Measurements from ENCODE around the gene CD6. TPM values are rescaled to one million over a fixed set of nuclear protein-coding genes. Genes with fewer than 3 reads are reported as not detected.
"Not testable (repeated sequence)": the region's sequence is repeated elsewhere in the genome, so short reads cannot be mapped to it uniquely, and the experiment has no call there.

Gene CD6
- total RNA-seq, 1 donor from 2014 or later: 0.39 TPM

- no peak for TF ChIP-seq EZH2 (IDR thresholded peaks at IDR 0.05; ENCODE audit: insufficient read depth, low read length)
- TF ChIP-seq, protein P1, sequence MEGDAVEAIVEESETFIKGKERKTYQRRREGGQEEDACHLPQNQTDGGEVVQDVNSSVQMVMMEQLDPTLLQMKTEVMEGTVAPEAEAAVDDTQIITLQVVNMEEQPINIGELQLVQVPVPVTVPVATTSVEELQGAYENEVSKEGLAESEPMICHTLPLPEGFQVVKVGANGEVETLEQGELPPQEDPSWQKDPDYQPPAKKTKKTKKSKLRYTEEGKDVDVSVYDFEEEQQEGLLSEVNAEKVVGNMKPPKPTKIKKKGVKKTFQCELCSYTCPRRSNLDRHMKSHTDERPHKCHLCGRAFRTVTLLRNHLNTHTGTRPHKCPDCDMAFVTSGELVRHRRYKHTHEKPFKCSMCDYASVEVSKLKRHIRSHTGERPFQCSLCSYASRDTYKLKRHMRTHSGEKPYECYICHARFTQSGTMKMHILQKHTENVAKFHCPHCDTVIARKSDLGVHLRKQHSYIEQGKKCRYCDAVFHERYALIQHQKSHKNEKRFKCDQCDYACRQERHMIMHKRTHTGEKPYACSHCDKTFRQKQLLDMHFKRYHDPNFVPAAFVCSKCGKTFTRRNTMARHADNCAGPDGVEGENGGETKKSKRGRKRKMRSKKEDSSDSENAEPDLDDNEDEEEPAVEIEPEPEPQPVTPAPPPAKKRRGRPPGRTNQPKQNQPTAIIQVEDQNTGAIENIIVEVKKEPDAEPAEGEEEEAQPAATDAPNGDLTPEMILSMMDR (IDR thresholded peaks at IDR 0.05; ENCODE audit: insufficient read depth, low read depth, low read length): no peak
- H3K9me3 Mint-ChIP-seq (ENCODE audit: unreplicated experiment): peaks cover 10% of the 10 kb centered on the region
- no peak overlapping the region for H3K4me3 Mint-ChIP-seq (ENCODE audit: unreplicated experiment)
- Histone ChIP-seq H3K27me3 (ENCODE audit: insufficient read depth, low read length) (peaks cover 3% of the 10 kb centered on the region), H3K27ac (ENCODE audit: low read depth, low read length) (no peak overlapping the region), H3K9me3 (ENCODE audit: insufficient read depth, low read depth, low read length) (no peaks in the 10 kb centered on the region), H3K36me3 (ENCODE audit: insufficient read depth, low read length) (no peaks in the 10 kb centered on the region), H2AFZ (ENCODE audit: low read depth, low read length) (no peak overlapping the region), H3K79me2 (ENCODE audit: insufficient read depth, low read length) (no peaks in the 10 kb centered on the region), H4K20me1 (ENCODE audit: insufficient read depth, low read length) (no peaks in the 10 kb centered on the region), H3K4me1 (ENCODE audit: insufficient read depth, low read length) (no peaks in the 10 kb centered on the region), H3K4me2 (ENCODE audit: low read length) (no peak overlapping the region), H3K4me3 (ENCODE audit: insufficient read depth, low read depth, low read length) (no peak overlapping the region), H3K9ac (ENCODE audit: low read length) (no peak overlapping the region)
- H3K27me3 Mint-ChIP-seq (ENCODE audit: low read depth, unreplicated experiment): peaks cover 35% of the 10 kb centered on the region
- H3K36me3 Mint-ChIP-seq (ENCODE audit: low read depth, unreplicated experiment): no peaks in the 10 kb centered on the region
- FAIRE-seq (no peak), DNase-seq (ENCODE audit: low read depth) (no peak)
- no peaks in the 10 kb centered on the region for H3K4me1 Mint-ChIP-seq (ENCODE audit: low read depth, unreplicated experiment)
- H3K27ac Mint-ChIP-seq (ENCODE audit: unreplicated experiment): no peak overlapping the region
These were observed 590 bp upstream of the CD6 start for GRCh38 chr11:60970890-60971289.

GRCh38 chr11:60972182-60973030 is 926 bp downstream of the CD6 start:
- no peaks in the 10 kb centered on the region for H3K9me3 ChIP-seq (ENCODE audit: insufficient read depth, low read depth, low read length)
- TF ChIP-seq, protein P1 (IDR thresholded peaks at IDR 0.05; ENCODE audit: insufficient read depth, low read depth, low read length): no peak
- no peak overlapping the region for H3K4me3 Mint-ChIP-seq (ENCODE audit: unreplicated experiment)
- peaks cover 31% of the 10 kb centered on the region for H3K27me3 Mint-ChIP-seq (ENCODE audit: low read depth, unreplicated experiment)
- no peaks in the 10 kb centered on the region for H3K36me3 ChIP-seq (ENCODE audit: insufficient read depth, low read length)
- DNase-seq (ENCODE audit: low read depth) (no peak), FAIRE-seq (no peak)
- no peaks in the 10 kb centered on the region for H4K20me1 ChIP-seq (ENCODE audit: insufficient read depth, low read length)
- H3K27ac ChIP-seq (ENCODE audit: low read depth, low read length): no peak overlapping the region
- no peak overlapping the region for H3K27ac Mint-ChIP-seq (ENCODE audit: unreplicated experiment)
- H3K4me2 ChIP-seq (ENCODE audit: low read length): no peak overlapping the region
- no peaks in the 10 kb centered on the region for H3K79me2 ChIP-seq (ENCODE audit: insufficient read depth, low read length)
- H3K27me3 ChIP-seq (ENCODE audit: insufficient read depth, low read length): peaks cover 7% of the 10 kb centered on the region
- no peaks in the 10 kb centered on the region for H3K4me1 Mint-ChIP-seq (ENCODE audit: low read depth, unreplicated experiment)
- no peaks in the 10 kb centered on the region for H3K36me3 Mint-ChIP-seq (ENCODE audit: low read depth, unreplicated experiment)
- H3K9me3 Mint-ChIP-seq (ENCODE audit: unreplicated experiment): peaks cover 6% of the 10 kb centered on the region
- H2AFZ ChIP-seq (ENCODE audit: low read depth, low read length): no peak overlapping the region
- H3K4me1 ChIP-seq (ENCODE audit: insufficient read depth, low read length): no peaks in the 10 kb centered on the region
- no peak overlapping the region for H3K9ac ChIP-seq (ENCODE audit: low read length)
- no peak overlapping the region for H3K4me3 ChIP-seq (ENCODE audit: insufficient read depth, low read depth, low read length)

- H3K4me3 Mint-ChIP-seq (ENCODE audit: unreplicated experiment): no peak overlapping the region
These were observed 2.2 kb downstream of the CD6 start for GRCh38 chr11:60973699-60974098.

GRCh38 chr11:60974316-60974715 is 2.8 kb downstream of the CD6 start:
- H3K79me2 ChIP-seq (ENCODE audit: insufficient read depth, low read length); H3K4me3 ChIP-seq (ENCODE audit: insufficient read depth, low read depth, low read length); H3K4me1 Mint-ChIP-seq (ENCODE audit: low read depth, unreplicated experiment); H3K4me2 ChIP-seq (ENCODE audit: low read length); H3K27me3 ChIP-seq (ENCODE audit: insufficient read depth, low read length); H2AFZ ChIP-seq (ENCODE audit: low read depth, low read length); H3K4me3 Mint-ChIP-seq (ENCODE audit: unreplicated experiment); H3K27ac ChIP-seq (ENCODE audit: low read depth, low read length); H3K36me3 Mint-ChIP-seq (ENCODE audit: low read depth, unreplicated experiment); H3K9ac ChIP-seq (ENCODE audit: low read length); H3K9me3 ChIP-seq (ENCODE audit: insufficient read depth, low read depth, low read length); H3K4me1 ChIP-seq (ENCODE audit: insufficient read depth, low read length); FAIRE-seq; DNase-seq (ENCODE audit: low read depth); H3K36me3 ChIP-seq (ENCODE audit: insufficient read depth, low read length); H3K27ac Mint-ChIP-seq (ENCODE audit: unreplicated experiment); H4K20me1 ChIP-seq (ENCODE audit: insufficient read depth, low read length); H3K9me3 Mint-ChIP-seq (ENCODE audit: unreplicated experiment): not testable (repeated sequence)
- peaks cover 34% of the 10 kb centered on the region for H3K27me3 Mint-ChIP-seq (ENCODE audit: low read depth, unreplicated experiment)

More at GRCh38 chr11:60973699-60974098, 2.2 kb downstream of the CD6 start:
- no peaks in the 10 kb centered on the region for H3K4me1 ChIP-seq (ENCODE audit: insufficient read depth, low read length)
- H3K36me3 Mint-ChIP-seq (ENCODE audit: low read depth, unreplicated experiment): no peaks in the 10 kb centered on the region
- H3K4me1 Mint-ChIP-seq (ENCODE audit: low read depth, unreplicated experiment): peaks cover 1% of the 10 kb centered on the region
- H3K27me3 Mint-ChIP-seq (ENCODE audit: low read depth, unreplicated experiment): peaks cover 33% of the 10 kb centered on the region
- H2AFZ ChIP-seq (ENCODE audit: low read depth, low read length): no peak overlapping the region
- H3K4me2 ChIP-seq (ENCODE audit: low read length): no peak overlapping the region
- H3K9me3 Mint-ChIP-seq (ENCODE audit: unreplicated experiment): peaks cover 4% of the 10 kb centered on the region
- TF ChIP-seq, protein P1 (IDR thresholded peaks at IDR 0.05; ENCODE audit: insufficient read depth, low read depth, low read length): no peak
- TF ChIP-seq EZH2 (IDR thresholded peaks at IDR 0.05; ENCODE audit: insufficient read depth, low read length): no peak
- no peak overlapping the region for H3K9ac ChIP-seq (ENCODE audit: low read length)
- no peaks in the 10 kb centered on the region for H3K79me2 ChIP-seq (ENCODE audit: insufficient read depth, low read length)
- FAIRE-seq (no peak), DNase-seq (ENCODE audit: low read depth) (no peak)
- H3K9me3 ChIP-seq (ENCODE audit: insufficient read depth, low read depth, low read length): no peaks in the 10 kb centered on the region
- H3K4me3 ChIP-seq (ENCODE audit: insufficient read depth, low read depth, low read length): no peak overlapping the region
- H4K20me1 ChIP-seq (ENCODE audit: insufficient read depth, low read length): no peaks in the 10 kb centered on the region
- no peak overlapping the region for H3K27ac Mint-ChIP-seq (ENCODE audit: unreplicated experiment)
- H3K27ac ChIP-seq (ENCODE audit: low read depth, low read length): no peak overlapping the region
- peaks cover 7% of the 10 kb centered on the region for H3K27me3 ChIP-seq (ENCODE audit: insufficient read depth, low read length)
- H3K36me3 ChIP-seq (ENCODE audit: insufficient read depth, low read length): no peaks in the 10 kb centered on the region
